Heart left ventricle (tissue), 16 donors: ENCODE results near the gene RABL6. TPM values are rescaled to one million over a fixed set of nuclear protein-coding genes. Genes with fewer than 3 reads are reported as not detected.

Experiments used
- ATAC-seq, 4 donors: fragments of 200-7000 bp; cut with Tn5 transposase; one replicate each; pipeline ENCODE4 v1.9.1; 2020 to 2022; ENCODE audit warnings: moderate library complexity in 4 of 4, mild to moderate bottlenecking in 3 of 4, moderate number of reproducible peaks in 1 of 4
- DNase-seq, 5 donors: peaks; one replicate each; pipeline ENCODE4 v3.0.0-alpha.2; 2020
- H3K27ac ChIP-seq, 12 donors: fragments of 200-600 bp; sonication (generic) in 4 of 12; one replicate each; pipeline versions ENCODE4 v1.5.0 to v1.8.0; 2016 to 2022; ENCODE audit warnings: mild to moderate bottlenecking in 2 of 12
- H3K27me3 ChIP-seq, 9 donors: fragments of 200-600 bp; sonication (generic) in 2 of 9; one replicate each; pipeline versions ENCODE4 v1.5.1 to v1.8.0; 2016 to 2022; ENCODE audit warnings: mild to moderate bottlenecking in 3 of 9
- H3K36me3 ChIP-seq, 9 donors: fragments of 200-600 bp; sonication (generic) in 2 of 9; one replicate each; pipeline versions ENCODE4 v1.5.0 to v1.8.0; 2018 to 2022; ENCODE audit warnings: mild to moderate bottlenecking in 2 of 9
- H3K4me1 ChIP-seq, 12 donors: fragments of 200-600 bp; sonication (generic) in 4 of 12; one replicate each; pipeline versions ENCODE4 v1.5.0 to v1.8.0; 2016 to 2022; ENCODE audit warnings: mild to moderate bottlenecking in 3 of 12
- H3K4me3 ChIP-seq, 12 donors: fragments of 200-600 bp; sonication (generic) in 4 of 12; one replicate each; pipeline versions ENCODE4 v1.5.0 to v1.8.0; 2017 to 2022; ENCODE audit warnings: mild to moderate bottlenecking in 9 of 12, moderate library complexity in 4 of 12
- H3K9me3 ChIP-seq, 12 donors: fragments of 200-600 bp; sonication (generic) in 4 of 12; one replicate each; pipeline versions ENCODE4 v1.5.0 to v1.8.0; 2016 to 2022; ENCODE audit warnings: mild to moderate bottlenecking in 1 of 12
- CTCF ChIP-seq, 12 donors: fragments of 200-600 bp; sonication (generic) in 4 of 12; IDR thresholded peaks; one replicate each; pipeline versions ENCODE4 v1.5.0 to v1.8.0; 2018 to 2022; ENCODE audit warnings: antibody characterized with exemption in 12 of 12, mild to moderate bottlenecking in 5 of 12
- POLR2A ChIP-seq, 2 donors: fragments of 450-650 bp; IDR thresholded peaks; one replicate each; pipeline ENCODE4 v1.6.1; 2017; ENCODE audit warnings: antibody characterized with exemption in 2 of 2, mild to moderate bottlenecking in 2 of 2, moderate library complexity in 2 of 2
- WGBS, 4 donors: extraction: QIAGEN DNeasy Blood & Tissue Kit in 2 of 4; methylation state at CpG; one replicate each; pipeline versions ENCODE4 v1.1.5 to v1.1.7; 2013 to 2018; 5-methylcytosine and 5-hydroxymethylcytosine counted together
- intact Hi-C, 10 donors: fragments of 100-400 bp; cut with DNase I; formaldehyde crosslinking; loops; one replicate each; pipeline versions ENCODE4 v1.11.1 to v1.14.2; 2022
- polyA plus RNA-seq, 2 donors: library from polyadenylated mRNA; stranded (reverse); fragments of 200-250 nt; gene quantifications; one replicate each; pipeline ENCODE4 v1.2.3, GENCODE V29; 2013
- total RNA-seq, 9 donors: library from RNA; depleted of rRNA in 2 of 9; stranded (reverse); fragments of >200 nt in 2 of 9; fragmentation: NEBNext Ultra II Directional in 3 of 9; extraction: Animal tissue kit (Norgen Biotek cat#: 25700) in 3 of 9; gene quantifications; one replicate each; pipeline versions ENCODE4 v1.1.0 to v1.2.4, GENCODE V29; 2016 to 2023
- donor health status: ischemic (EF 13 %, LVEDD 7.1; RV severe dilation, severe dysfunction).
- donor health status: healthy with polysubstance abuse.
- donor health status: DM: no; HTN: yes; CAD: no.
- donor health status: DM: no; HTN: no; CAD: no.
- donor health status: ischemic (EF 25% LVEDD 6.9; RV normal size, moderate dysfunction).
- donor health status: ischemic (EF 25% LVEDD 5.7; RV mildly dilated, moderate dysfunction).
- donor health status: healthy.
- donor health status: DM: yes; HTN: yes; CAD: no.
- donor health status: ischemic (EF 35%, LVEDD 5.7; RV mildly dilated, moderate dysfunction).
- donor health status: nonischemic (EF 11% LVEDD 7.7; RV severe dilation, severe dysfunction).
- donor health status: DM: yes; HTN: yes; CAD: no.
- donor health status: PGD.
- donor health status: ischemic (EF 29% LVEDD 5.4; RV normal size, mild dysfunction).
- donor health status: nonischemic (EF 23%, LVEDD 6.1; RV moderate dilation, normal function).

RABL6 gene
- total and polyA plus RNA-seq, 11 donors = 59.4 to 90.8 (median 71.6) TPM

- H3K4me1 ChIP-seq = peaks cover 10 to 45% (median 28%) of the 10 kb centered on the region in 12 donors
- TF ChIP-seq CTCF (IDR thresholded peaks at IDR 0.05) (no peak), POLR2A (IDR thresholded peaks at IDR 0.05) (no peak)
- H3K36me3 ChIP-seq = peaks cover 0 to 3% (median 0%) of the 10 kb centered on the region in 9 donors
- DNase-seq = no peak
- H3K27me3 ChIP-seq = peaks cover 4 to 38% (median 12%) of the 10 kb centered on the region in 9 donors
- no peaks in the 10 kb centered on the region for H3K9me3 ChIP-seq
- ATAC-seq = no peak
- 93 to 97% (median 96%) methylated on average over 22 of the region's 22 CpGs for WGBS, 4 donors
- no peak overlapping the region for H3K4me3 ChIP-seq
- intact Hi-C loops = loop anchor here in 1 of 10 donors (5.0 kb wide), 1 partner anchor 33 kb away; no protein-coding TSS in a partner anchor
- no peak overlapping the region for H3K27ac ChIP-seq
These were observed 3.9 kb upstream of the RABL6 start for GRCh38 chr9:136803551-136804508.

- peaks cover 0 to 29% (median 8%) of the 10 kb centered on the region in 9 donors for H3K27me3 ChIP-seq
- intact Hi-C loops = loop anchor here in 1 of 10 donors (5.0 kb wide), 1 partner anchor 33 kb away; no protein-coding TSS in a partner anchor
- DNase-seq (no peak), ATAC-seq (no peak)
- TF ChIP-seq CTCF (IDR thresholded peaks at IDR 0.05) (no peak), POLR2A (IDR thresholded peaks at IDR 0.05) (no peak)
- H3K27ac ChIP-seq = no peak overlapping the region
- H3K4me1 ChIP-seq = peaks cover 15 to 47% (median 33%) of the 10 kb centered on the region in 12 donors
- H3K4me3 ChIP-seq = no peak overlapping the region
- peaks cover 0 to 4% (median 2%) of the 10 kb centered on the region in 9 donors for H3K36me3 ChIP-seq
- 93 to 95% (median 94%) methylated on average over 15 to 20 of the region's 20 CpGs for WGBS, 4 donors
- no peaks in the 10 kb centered on the region for H3K9me3 ChIP-seq
These were observed 3.1 kb upstream of the RABL6 start for GRCh38 chr9:136804509-136805206.

GRCh38 chr9:136805207-136805740, 2.5 kb upstream of the RABL6 start:
- 83 to 93% (median 91%) methylated on average over 12 of the region's 12 CpGs for WGBS, 4 donors
- H3K4me1 ChIP-seq = peaks cover 13 to 47% (median 33%) of the 10 kb centered on the region in 12 donors
- H3K4me3 ChIP-seq = no peak overlapping the region
- TF ChIP-seq POLR2A (IDR thresholded peaks at IDR 0.05) = no peak
- TF ChIP-seq CTCF (IDR thresholded peaks at IDR 0.05) = no peak
- ATAC-seq = no peak
- H3K27me3 ChIP-seq = peaks cover 0 to 23% (median 8%) of the 10 kb centered on the region in 9 donors
- intact Hi-C loops = no loop called here
- no peak overlapping the region for H3K27ac ChIP-seq
- no peak for DNase-seq
- H3K36me3 ChIP-seq = peaks cover 0 to 10% (median 5%) of the 10 kb centered on the region in 9 donors
- no peaks in the 10 kb centered on the region for H3K9me3 ChIP-seq
